ENCODE results near the gene TSN. TPM values are rescaled to one million over a fixed set of nuclear protein-coding genes. Genes with fewer than 3 reads are reported as not detected.
"Not testable (repeated sequence)": the region's sequence is repeated elsewhere in the genome, so short reads cannot be mapped to it uniquely, and the experiment has no call there.

The TSN gene
- total RNA-seq: 30.7 TPM

GRCh38 chr2:121755237-121756111 lies at the start of gene TSN:
TSS of gene TSN (plus strand) at chr2:121755651. CDS start at chr2:121755780, 129 bp downstream.
- DNase-seq (ENCODE audit: low read depth in 2 of 3, low spot score in 2 of 3): peak; percentile 98 to 99 (median 99)

GRCh38 chr2:121705958-121706357 lies 49.5 kb upstream of the TSN start:
- DNase-seq (ENCODE audit: low read depth in 2 of 3, low spot score in 2 of 3): no peak

- no peak for DNase-seq (ENCODE audit: low read depth in 2 of 3, low spot score in 2 of 3)
These were observed 48.0 kb upstream of the TSN start for GRCh38 chr2:121707344-121707919.

- DNase-seq (ENCODE audit: low read depth in 2 of 3, low spot score in 2 of 3): no peak
These were observed 47.5 kb upstream of the TSN start for GRCh38 chr2:121707920-121708361.

- no peak for DNase-seq (ENCODE audit: low read depth in 2 of 3, low spot score in 2 of 3)
These were observed 45.5 kb upstream of the TSN start for GRCh38 chr2:121709776-121710469.

- DNase-seq (ENCODE audit: low read depth in 2 of 3, low spot score in 2 of 3): no peak
These were observed 44.8 kb upstream of the TSN start for GRCh38 chr2:121710470-121711170.

- DNase-seq (ENCODE audit: low read depth in 2 of 3, low spot score in 2 of 3): not testable (repeated sequence)
These were observed 44.0 kb upstream of the TSN start for GRCh38 chr2:121711481-121711880.

- DNase-seq (ENCODE audit: low read depth in 2 of 3, low spot score in 2 of 3): no peak
These were observed 39.3 kb upstream of the TSN start for GRCh38 chr2:121716126-121716525.

- no peak for DNase-seq (ENCODE audit: low read depth in 2 of 3, low spot score in 2 of 3)
These were observed 37.9 kb upstream of the TSN start for GRCh38 chr2:121717529-121717928.

GRCh38 chr2:121721926-121722325 lies 33.5 kb upstream of the TSN start:
- DNase-seq (ENCODE audit: low read depth in 2 of 3, low spot score in 2 of 3): no peak

- DNase-seq (ENCODE audit: low read depth in 2 of 3, low spot score in 2 of 3): no peak
These were observed 33.0 kb upstream of the TSN start for GRCh38 chr2:121722479-121722878.

GRCh38 chr2:121723316-121723715 lies 32.1 kb upstream of the TSN start:
- no peak for DNase-seq (ENCODE audit: low read depth in 2 of 3, low spot score in 2 of 3)

- DNase-seq (ENCODE audit: low read depth in 2 of 3, low spot score in 2 of 3): no peak
These were observed 28.1 kb upstream of the TSN start for GRCh38 chr2:121727332-121727731.

- no peak for DNase-seq (ENCODE audit: low read depth in 2 of 3, low spot score in 2 of 3)
These were observed 27.5 kb upstream of the TSN start for GRCh38 chr2:121727950-121728349.

- no peak for DNase-seq (ENCODE audit: low read depth in 2 of 3, low spot score in 2 of 3)
These were observed 24.1 kb upstream of the TSN start for GRCh38 chr2:121731366-121731765.

GRCh38 chr2:121734544-121734943 lies 20.9 kb upstream of the TSN start:
- DNase-seq (ENCODE audit: low read depth in 2 of 3, low spot score in 2 of 3): not testable (repeated sequence)

GRCh38 chr2:121735518-121736074 lies 19.9 kb upstream of the TSN start:
- peak in 1 of 3 donors; percentile 12 for DNase-seq (ENCODE audit: low read depth in 2 of 3, low spot score in 2 of 3)

- DNase-seq (ENCODE audit: low read depth in 2 of 3, low spot score in 2 of 3): no peak
These were observed 19.4 kb upstream of the TSN start for GRCh38 chr2:121736140-121736461.

GRCh38 chr2:121736462-121737336 lies 18.8 kb upstream of the TSN start, which contains the start of gene NIFK:
TSS of gene NIFK (minus strand) at chr2:121736875. CDS start at chr2:121736850, 25 bp downstream.
- DNase-seq (ENCODE audit: low read depth in 2 of 3, low spot score in 2 of 3): peak; percentile 97 to 99 (median 98)

- DNase-seq (ENCODE audit: low read depth in 2 of 3, low spot score in 2 of 3): no peak
These were observed 14.5 kb upstream of the TSN start for GRCh38 chr2:121740973-121741372.
